GM20431 (cell line): ENCODE measurements around the gene PPP6R3.
"Not testable (repeated sequence)": the region's sequence is repeated elsewhere in the genome, so short reads cannot be mapped to it uniquely, and the experiment has no call there.

ENCODE experiments used
- in situ Hi-C: fragments of 300-500 bp; cut with MseI, MboI; formaldehyde crosslinking; loops from one replicate; pipeline ENCODE4 v1.15.0; 2020; ENCODE audit warnings: low sequenced_read_pairs; ENCODE audit not compliant: unreplicated experiment

PPP6R3 gene

DNA sequence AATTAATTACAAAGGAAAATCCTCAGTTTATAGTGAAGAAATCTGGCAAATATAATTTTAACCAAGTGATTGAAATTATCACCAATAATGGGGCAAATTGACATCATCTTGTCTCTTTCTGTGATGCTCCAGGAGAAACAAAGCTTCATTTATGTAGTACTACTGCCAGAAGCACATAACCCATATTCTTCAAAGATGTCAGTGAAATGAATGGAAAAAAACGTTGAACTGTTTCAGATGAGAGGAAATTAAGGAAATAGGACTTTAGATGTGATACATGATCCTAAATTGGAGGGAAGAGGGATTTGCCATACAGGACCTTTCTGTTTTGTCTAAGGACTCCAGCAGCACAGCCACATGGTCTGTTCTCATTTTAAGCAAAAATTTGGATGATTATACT, 57.6 kb downstream of the PPP6R3 start:
- in situ Hi-C loops = no loop called here

DNA sequence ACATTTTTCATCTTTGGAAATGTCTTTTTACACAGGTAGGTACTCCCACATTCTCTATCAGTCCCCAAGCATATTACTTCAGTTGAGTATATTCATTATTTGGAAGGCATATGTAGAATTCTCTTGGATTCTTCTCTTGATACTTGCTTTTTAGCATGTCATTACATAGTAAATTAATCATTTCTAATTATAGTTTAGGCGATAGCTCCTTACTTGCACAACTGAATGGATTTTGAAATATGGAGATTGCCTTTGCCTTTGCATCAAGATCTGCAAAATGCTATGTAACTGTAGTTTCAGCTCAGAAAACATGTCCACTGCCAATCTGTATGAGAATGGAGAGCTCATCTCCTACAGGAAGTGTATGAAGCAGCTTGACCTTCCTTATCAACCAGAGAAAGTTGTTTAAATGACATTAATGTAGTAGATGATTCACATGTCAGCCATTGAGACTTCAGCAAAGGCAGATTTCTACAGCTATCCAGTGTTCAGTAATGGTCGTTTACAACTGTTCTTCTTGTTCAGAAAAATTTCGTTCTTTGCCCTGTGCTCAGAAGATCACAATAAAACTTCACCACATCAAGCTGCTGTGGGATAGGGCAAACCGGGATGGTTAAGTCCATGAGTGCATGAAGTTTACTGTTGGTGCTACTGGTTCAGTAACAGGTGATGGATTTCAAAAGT, 61.6 kb downstream of the PPP6R3 start:
- in situ Hi-C loops = no loop called here

DNA sequence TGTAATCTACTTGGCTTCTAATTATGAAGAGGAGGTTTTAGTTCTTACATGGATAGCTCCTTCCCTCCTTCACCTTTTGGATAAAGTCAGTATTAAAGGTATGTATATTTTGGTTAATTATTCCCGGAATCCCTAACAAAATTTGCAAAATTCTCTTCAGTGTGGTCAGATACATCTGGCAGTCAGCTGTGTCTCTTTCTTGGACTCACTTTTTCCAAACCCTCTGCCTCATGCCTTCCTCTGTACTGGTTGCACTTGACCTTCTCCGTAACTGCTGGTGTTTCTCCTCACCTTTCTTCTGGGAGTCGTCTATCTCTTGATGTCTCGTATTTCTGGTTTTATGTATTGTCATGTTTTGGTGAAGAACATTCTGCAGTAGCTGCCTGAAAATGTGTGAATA, 62.5 kb downstream of the PPP6R3 start:
- in situ Hi-C loops = no loop called here

DNA sequence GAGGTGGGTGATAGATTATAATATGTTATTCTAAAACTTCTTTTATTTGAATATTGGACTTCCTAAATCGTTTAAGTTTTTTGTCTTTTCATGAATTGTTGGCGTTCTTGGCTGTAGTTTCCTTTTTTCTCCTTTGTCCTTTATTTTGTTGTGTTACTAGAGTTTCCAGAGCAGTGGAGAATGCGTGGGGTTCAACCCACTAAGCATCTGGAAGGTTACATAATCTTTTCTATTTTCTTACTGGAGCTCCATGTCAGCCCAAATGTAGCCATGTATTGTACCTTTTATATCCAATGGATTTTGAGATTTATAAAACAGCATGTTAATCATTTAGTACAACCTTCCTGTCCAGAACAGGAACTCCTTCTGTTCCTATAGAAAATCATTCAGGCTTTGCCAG, 63.2 kb downstream of the PPP6R3 start:
- in situ Hi-C loops = no loop called here

DNA sequence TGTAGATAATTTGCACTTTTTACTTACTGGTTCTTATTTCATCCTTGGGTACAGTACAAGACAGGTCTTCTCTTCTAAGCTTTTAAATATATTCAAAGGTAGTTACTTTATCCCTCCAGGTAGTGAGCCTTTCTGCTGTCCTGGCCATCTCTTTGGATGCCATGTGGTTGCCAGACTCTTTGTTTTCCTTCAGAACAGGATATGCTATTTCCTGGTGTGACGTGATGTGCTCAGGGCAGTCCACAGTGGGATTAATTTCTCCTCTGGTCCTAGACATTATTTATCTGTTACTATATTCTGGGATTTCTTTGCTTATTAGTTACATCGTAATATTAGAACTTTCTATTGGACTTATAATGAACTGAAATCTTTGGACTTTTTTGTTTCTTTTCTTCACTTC, 63.7 kb downstream of the PPP6R3 start:
- in situ Hi-C loops = no loop called here

DNA sequence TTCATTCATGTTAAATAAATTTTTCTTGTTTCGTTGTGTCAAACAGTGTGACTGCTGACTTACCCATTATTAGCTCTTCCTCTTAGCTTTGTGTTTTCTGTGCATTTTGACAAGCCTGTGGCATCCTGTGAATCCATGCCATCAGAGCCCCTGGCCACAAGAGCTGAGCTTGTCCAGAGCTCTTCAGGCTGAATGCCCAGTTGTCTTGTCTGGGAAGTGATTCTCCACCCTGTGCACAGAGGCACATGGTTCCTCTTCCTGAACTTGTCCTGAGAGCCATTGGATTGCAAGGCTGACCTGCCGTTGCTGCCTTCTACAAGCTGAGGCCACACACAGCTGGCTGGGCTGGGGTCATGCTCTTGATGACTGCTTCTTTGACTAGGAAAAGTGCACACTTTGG, 64.1 kb downstream of the PPP6R3 start:
- in situ Hi-C loops = no loop called here

DNA sequence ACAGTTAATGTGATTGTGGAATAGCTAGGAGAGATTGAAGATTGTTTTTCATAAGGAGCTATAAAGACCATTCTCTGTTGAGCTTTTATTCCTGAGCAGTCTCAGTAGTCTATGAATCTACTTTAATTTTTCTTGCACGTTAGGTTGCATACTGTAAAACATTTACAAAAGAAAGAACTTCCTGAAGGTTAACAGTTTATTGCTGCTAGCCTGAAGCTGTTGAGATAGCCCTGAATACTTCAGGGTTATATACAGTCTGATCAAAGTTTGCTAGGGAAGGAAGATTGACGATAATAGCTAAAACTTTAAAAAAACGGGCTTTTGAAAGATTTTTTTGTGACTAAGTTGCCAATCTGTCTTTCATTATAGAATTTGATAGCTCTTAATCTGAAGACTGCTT, 64.8 kb downstream of the PPP6R3 start:
- in situ Hi-C loops = no loop called here

DNA sequence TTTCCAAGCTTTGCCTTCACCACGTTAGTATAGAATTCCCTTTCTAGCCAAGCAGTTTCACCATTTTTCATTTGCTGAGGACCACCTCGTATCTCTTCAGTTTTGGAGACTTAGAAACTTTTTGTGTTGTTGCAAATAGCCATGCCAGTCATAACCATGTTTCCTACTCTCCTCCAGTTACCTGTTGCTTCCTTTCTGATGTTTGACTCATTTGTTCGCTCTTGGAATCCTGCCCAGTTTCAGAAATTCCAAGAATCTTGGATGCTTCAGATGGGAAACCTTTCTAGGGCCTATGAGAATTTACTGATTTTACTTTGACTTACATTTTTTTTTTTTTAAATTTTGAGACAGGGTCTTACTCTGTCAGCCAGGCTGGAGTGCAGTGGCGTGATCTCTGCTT, 65.4 kb downstream of the PPP6R3 start:
- in situ Hi-C loops = no loop called here

DNA sequence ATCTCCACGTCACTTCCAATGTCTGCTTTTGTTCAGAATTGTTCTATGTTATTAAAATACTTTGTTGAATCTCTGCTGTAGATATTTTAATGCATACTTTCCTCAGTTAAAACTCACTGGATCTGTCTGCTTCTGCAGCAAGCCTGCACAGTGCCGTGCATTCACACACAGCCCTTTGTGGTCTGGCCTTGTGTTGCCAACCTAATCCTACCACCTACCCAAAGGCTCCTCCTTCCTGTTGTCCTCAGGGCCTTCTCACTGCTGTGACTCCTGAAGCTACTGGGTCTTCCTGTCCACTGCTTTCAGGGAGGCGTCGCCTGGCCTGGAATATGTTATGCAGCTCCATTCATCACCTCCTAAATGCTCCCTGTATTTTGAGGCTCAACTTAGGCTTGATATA, 67.0 kb downstream of the PPP6R3 start:
- in situ Hi-C loops = no loop called here

DNA sequence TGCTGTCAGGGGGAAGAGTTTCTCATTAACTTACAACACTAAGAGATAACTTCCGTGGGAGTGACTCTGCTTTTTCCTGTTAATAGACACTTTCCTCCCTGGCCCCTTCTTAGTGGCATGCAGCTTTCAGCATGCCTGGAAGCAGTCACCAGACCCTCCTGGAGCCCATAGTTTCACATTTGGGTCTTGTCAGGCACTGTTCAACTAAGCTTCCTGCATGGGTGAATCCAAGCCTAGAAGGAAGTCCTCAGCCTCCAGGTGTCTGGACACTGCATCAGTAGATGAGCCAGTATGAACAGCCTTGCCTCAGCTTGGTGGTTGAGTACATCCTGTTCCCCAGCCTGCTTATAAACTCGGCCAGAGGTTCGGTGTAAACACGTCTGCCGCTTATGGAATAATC, 68.1 kb downstream of the PPP6R3 start:
- in situ Hi-C loops = no loop called here

DNA sequence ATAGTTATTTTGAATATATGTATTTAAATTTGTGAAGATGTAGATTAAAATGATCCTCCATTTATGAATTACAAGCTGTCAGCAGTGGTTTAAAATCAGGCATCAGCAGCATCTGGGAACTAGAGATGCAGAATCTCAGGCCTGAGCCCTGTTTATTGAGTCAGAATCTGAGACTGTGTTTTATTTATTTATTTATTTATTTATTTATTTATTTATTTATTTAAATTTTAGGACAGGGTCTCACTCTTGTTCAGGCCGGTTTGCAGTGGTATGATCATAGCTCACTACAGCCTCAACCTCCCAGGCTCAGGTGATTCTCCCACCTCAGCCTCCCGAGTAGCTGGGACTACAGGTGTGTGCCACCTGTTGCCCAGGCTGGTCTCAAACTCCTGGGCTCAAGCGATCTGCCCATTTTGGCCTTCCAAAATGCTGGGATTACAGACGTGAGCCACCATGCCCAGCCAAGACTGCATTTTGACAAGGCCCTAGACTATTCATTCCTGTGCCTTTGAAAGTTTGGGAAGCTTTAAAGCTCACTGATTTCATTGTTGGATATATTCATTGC, 70.7 kb downstream of the PPP6R3 start:
- in situ Hi-C loops = no loop called here

DNA sequence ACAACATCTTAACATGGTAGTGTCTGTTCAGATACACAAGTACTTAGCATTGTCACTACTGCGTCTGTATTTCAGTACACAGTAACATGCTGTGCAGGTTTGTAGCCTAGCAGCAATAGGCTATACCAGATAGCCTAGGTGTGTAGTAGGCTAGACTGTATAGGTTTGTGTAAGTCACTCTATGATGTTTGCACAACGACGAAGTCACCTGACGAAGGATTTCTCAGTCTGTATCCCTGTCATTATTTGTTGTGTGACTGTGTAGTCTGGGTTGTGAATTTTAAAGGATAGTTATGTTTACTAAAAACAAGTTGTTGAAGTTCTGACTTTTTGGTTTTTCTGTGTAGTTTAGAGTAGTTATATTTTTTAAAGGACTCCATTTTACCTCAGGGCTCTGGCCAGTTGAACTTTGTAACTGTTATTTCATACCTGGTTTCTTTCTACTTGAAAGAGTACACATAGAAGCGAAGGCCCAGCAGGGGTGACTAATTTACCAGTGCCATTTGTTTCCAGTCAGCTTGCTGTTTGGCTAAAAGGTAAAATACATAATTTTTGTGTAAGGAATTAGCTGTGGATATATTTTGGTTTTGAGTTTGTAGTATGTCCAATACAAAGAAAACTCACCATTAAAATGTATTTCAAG, 72.3 kb downstream of the PPP6R3 start:
- in situ Hi-C loops = no loop called here

DNA sequence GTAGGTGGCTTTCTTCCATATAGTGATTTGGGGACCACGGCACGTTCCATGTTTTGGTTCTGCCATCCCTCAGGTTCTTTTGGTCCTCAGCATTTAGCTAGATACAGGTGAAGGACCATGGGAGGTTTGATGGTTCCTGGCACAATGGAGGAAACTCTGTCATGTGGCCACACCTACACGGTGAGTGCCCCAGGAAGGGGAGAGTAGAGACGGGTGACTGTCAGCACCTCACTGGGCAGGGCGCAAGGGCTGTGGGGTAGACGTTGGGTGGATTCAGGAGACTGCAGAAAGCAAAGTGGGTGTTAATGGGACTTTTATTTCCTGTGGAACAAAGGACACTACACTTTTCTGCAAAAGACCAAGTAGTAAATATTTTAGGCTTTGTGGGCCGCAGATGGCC, 73.4 kb downstream of the PPP6R3 start:
- in situ Hi-C loops = no loop called here

DNA sequence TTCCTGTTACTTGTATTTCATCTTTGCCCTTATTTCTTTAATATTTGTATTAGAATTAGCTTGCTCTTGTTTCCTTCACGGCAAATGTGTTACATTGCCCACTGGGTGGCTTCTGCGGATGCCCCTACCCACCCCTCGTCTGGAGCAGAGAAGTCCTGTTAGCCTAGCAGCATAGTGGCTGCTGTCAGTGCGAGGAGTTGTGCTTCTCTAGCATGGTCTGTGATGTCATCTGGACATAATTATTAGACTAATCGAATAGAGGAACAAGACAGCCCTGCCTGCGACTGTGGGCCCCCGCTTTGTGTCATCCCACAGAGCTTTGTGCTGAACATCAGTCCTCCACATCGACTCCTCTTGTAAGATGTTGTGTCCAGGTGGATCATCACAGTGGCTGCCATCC, 74.5 kb downstream of the PPP6R3 start:
- in situ Hi-C loops = no loop called here

DNA sequence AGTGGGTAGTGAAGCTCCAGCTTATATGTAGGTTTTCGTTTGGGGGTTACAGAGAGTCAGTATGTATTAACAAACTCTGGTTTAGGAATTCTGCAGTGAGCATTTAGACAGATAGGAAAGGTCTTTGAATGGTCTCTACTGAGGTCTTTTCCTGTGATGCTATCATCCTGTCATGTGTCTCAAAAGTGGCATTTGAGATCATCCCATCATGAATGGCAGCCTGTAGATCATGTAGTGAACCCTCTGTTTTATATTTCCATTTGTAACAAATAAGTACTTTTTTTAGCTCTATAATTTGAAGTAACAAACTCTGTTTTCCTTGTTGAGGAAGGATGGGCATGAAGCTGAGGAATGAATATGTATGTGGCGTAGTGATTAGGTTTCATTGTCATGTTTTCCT, 76.2 kb downstream of the PPP6R3 start:
- in situ Hi-C loops = no loop called here

DNA sequence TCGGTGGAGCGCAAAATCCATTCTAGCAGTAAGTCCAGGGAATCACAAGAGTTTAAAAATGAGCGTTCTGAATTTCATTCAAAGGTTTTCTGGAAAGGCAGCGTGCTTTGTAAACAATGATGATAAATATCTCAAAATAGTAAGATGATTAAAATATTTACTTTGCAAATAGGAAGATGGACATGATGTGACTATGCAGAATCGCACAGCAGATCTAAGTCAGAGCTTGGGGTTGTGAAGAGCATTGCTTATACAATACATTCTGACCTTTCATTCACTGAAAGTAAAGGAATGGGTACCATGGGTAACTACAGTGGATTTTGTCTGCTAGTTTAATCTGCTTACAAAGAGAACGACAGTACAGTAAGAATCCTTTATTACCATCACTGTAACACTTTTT, 77.5 kb downstream of the PPP6R3 start:
- in situ Hi-C loops = no loop called here

DNA sequence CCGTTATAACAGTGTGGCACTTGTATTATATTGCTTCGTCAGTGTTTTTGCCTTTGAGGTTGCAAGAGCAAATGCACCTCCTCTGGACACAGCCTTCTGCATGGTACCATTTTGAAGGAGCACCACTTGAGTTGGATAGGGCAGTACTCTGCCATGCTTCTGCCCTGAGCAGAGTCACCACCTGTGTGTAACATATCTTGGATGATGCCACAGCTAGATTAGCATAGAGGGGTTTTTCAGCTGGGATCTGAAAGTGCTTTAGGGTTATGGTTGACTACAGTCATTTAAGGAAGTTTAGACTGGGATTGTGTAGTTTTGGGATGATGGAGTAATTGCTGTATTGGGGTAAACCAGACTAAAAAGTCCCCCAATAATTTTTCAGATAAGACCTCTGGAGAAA, 78.8 kb downstream of the PPP6R3 start:
- in situ Hi-C loops = no loop called here

DNA sequence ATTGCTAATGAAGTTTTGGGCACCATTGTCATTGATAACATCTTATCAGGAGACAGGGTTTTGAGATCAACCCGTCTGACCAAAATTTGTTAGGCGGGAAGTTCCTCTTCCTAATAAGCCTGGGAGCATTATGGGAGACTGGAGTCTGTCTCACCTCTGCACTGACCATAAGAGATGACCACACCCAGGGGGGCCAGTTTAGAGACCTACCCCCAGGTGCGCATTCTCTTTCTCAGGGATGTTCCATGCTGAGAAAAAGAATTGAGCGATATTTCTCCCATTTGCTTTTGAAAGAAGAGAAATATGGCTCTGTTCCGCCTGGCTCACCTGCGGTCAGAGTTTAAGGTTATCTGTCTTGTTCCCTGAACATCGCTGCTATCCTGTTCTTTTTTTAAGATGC, 80.0 kb downstream of the PPP6R3 start:
- in situ Hi-C loops = not testable (repeated sequence)

DNA sequence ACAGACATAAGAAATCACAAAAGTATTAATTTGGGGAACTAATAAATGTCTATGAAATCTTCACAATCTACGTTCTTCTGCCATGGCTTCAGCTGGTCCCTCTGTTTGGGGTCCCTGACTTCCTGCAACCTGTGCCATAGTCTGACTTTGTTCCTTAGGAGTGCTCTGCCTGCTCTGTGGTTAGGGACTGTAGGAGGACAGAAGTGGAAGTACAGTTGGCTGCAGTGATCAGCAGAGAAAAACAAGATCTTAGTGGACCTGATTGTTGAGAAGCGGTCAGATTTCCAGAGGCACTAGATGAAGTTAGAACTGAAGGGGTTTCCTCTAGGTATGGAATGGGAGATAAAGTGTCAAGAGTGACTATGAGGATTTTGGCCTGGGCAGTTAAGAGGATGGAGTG, 80.6 kb downstream of the PPP6R3 start:
- in situ Hi-C loops = no loop called here

DNA sequence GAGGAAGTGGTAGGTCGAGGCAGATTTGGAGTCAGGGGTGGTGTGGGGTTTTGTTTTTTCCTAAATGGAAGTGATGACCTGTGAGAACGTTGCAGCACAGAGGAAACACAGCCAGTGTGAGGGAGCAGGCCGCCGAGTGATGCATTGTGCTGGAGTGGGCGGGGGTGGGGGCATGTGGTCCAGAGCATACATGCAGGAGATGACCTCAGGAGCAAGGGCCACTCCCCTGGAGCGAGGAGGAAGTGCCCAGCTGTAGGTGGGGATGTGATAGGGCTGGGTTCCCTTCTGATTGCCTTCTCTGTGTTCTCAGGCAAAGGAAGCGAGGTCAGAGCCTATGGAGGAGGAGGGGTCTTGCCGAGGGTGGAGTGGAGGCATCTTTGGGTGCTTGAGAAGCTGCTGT, 81.4 kb downstream of the PPP6R3 start:
- in situ Hi-C loops = no loop called here

DNA sequence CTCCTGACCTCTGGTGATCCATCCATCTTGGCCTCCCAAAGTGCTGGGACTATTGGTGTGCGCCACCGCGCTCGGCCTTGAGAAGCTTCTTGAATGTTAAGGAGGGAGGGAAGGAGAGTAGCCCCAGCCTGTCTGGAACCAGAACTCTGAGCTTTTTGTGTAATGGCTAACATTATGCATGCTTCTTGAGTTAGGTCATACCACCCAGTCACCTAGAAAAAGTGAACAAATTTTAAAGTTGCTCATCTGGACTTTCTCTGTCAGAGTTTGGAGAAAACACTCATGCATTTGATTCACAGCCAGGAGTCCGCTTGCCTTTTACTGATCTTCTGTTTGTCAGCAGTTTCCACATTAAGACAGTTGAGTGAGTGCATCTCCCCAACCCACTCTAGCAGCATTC, 82.1 kb downstream of the PPP6R3 start:
- in situ Hi-C loops = no loop called here

DNA sequence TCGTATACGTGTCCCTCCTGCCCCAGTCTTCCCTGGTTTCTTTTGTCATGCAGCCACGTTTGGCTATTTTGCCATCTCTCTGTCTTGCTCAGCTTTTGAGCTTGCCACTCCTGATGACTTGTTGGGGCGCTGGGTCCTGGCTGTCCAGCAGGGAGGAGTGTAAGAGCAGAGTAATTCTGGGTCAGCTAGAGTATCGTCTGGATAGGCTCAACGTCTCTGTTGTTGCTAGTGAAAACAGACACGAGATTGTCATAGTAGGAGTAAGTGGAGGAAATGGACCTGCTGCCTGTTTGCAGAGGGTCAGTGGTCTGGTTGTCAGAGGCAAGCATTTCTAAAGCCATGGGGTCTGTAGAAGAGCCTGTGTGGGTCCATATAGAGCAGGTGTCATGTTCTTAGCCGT, 83.0 kb downstream of the PPP6R3 start:
- in situ Hi-C loops = no loop called here
